Measurements from ENCODE around the gene NR5A2.

The NR5A2 gene

DNA sequence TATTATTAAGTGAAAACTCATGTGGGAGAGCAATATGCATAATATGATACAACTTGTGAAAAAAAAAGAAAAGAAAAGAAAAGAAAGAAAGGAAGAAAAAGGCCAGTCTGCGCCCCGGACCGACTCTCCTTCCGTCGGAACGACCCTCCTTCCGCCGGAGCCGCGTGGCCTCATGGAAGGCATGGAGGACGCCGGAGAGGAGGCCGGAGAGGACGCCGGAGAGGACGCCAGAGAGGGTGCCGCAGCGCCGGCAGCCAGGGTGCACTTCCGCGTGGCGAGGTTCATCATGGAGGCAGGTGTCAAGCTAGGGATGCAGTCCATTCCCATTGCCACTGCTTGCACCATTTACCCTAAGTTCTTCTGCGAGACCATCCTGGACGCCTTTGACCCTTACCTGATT, 185.9 kb downstream of the NR5A2 start:
- DNase-seq, result no peak

DNA sequence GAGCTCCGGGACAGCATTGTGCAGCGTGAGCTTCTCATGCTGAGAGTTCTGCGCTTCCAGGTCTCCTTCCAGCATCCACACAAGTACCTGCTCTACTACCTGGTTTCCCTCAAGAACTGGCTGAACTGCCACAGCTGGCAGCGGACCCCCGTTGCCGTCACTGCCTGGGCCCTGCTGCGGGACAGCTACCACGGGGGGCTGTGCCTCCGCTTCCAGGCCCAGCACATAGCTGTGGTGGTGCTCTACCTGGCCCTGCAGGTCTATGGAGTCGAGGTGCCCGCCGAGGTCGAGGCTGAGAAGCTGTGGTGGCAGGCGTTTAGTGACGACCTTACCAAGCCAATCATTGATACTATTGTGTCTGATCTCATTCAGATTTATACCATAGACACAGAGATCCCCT, 186.4 kb downstream of the NR5A2 start:
- DNase-seq, result no peak

DNA sequence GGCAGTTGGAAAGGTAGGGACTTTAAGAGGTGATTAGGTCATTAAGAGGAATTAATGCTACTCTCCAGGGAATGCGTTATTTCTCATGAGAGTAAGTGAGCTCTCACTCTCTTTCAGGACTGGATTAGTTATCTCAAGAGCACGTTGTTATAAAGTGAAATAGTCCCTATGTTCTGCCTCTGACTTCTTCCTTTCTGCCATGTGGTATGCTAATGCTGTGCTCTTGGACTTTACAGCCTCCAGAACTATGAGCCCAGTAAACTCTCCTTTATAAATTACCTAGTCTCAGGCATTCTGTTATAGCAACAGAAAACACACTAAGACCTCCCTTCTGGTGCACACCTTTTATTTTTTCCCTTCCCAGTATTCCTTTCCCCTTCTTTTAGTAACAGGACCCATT, 187.8 kb downstream of the NR5A2 start:
- no peak for DNase-seq

DNA sequence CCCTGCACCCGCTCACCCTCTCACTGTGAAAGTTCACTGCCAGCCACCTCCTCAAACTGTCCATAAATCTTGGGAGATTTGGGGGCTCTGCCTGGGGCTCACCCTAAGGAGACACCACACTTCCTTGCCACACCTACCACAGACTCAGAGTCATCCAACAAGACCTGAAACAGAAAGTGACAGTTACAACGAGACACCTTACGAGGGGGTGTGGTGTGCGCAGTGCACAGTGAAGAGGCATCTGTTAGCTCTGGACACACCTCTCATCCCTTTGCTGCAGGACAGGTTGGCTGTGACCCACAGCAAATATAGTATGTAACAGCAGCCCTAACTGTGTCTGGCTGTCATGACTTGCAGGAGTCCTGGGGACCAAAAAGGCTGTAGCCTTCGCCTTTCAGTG, 190.2 kb downstream of the NR5A2 start:
- no peak for DNase-seq

DNA sequence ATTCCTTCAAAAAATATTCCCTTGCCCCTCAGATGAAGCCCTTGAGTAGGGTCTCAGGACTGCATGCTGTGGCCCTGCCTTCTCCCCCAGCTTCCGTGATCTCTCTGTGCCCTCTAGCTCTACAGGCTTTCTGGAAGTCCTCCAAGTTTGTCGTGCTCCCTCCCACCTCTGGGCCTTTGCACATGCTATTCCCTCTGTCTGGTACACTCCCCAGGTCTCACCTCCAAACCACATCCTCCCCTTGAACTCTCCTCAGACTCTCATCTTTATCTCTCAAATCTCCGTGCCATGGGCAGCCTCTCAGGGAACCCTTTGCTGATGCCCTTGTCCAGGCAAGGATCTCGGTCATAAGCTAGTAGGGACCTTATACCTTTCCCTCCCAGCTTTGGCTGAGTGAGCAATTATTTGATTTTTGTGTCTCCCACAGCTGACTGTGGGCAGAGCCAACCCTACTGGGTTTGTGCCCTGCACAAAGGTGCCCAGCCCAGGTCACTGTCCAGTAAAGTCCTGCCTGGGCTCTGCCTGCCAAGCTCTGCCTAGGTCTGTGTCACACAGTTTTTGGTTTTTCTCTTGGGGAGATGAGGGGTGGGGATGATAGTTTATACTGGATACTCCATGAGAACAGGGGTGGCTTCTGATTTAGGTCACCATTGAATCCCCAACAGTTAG, 194.2 kb downstream of the NR5A2 start:
- DNase-seq, result no peak

DNA sequence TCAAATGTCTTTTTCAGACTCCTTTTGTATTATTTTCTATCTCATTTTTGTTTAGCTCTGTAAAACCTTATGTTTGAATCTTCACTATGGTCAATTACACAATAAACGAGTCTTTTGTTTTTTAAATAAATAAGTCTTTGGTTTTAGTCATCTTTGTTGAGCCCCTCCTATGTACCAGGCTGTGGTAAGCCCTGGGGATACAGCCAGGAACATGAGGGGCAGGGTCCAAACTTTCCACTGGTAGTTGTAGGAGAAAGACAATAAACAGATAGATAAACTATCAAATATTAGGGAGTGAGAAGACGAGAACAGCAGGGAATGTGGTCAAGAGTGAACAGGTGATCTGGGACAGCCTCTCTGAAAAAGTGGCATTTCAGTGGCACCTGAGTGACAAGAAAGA, 195.7 kb downstream of the NR5A2 start:
- DNase-seq, result no peak

DNA sequence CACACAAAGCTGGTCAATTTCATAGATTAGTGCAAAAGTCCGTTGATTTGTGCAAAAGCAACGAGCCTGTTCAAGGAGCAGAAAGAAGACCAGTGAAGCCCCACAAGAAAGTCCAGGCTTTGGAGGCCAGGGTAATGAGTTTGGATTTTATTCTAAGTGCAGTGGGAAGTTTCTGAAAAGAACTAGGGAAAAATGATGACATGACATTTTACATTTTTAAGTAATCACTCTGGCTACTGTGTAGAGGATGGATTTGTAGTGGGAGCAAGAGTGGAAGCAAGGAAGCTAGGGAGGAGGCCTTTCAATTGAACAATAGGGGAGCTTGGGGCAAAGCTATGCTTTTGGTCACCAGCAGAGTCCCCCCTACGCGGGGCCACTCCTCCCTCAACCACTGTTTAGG, 196.1 kb downstream of the NR5A2 start:
- no peak for DNase-seq

DNA sequence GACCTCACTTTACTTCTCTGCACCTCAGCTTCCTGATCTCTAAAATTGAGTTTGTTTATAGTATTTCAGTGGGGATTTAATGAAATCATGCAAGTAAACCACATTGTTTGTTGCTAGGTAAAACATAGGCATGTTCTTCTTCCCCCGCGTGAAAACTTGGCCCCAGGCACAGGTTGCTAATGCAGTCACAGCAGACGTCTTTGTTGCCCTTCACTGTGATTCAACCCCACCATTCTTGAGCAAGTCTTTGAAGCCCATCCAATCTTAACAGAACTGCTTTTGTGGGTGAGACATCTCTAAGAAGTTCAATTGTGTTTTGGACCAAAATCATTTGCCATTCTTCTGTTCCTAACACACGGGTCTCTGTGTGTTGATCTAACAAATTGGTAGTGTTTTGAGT, 196.8 kb downstream of the NR5A2 start:
- no peak for DNase-seq

DNA sequence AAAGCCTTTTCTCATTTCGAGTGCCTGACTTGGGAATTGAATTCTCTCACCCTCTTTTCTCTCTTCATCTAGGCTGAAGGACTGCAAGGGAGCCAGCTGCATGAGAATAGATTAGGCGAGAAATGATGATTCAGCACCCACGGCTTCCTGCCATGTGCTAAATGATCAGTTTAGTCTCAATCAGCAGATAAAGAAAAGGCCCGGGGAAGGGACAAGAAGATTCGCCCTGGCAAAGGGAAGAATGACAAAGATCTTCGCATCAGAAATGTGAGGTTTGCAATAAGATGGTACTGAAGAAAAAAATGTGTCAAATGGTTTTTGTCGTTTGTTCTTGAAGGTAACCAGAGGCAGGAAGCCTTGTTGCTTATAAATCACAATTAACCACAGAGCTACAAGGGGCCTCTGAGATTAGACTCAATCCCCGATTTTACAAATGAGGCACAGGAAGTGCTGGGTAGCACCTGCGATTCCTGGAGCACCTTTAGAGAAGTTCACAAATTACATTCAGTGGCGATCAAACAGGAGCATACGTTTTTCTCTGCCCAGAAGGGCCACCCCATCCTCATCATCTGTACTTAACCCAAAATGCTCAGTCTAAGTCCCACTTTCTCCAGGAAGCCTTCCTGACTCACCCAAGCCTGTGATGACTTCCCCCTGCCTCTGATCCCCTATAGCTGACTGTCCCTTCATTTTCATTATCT, 198.9 kb downstream of the NR5A2 start:
- peak; percentile 12 for DNase-seq

DNA sequence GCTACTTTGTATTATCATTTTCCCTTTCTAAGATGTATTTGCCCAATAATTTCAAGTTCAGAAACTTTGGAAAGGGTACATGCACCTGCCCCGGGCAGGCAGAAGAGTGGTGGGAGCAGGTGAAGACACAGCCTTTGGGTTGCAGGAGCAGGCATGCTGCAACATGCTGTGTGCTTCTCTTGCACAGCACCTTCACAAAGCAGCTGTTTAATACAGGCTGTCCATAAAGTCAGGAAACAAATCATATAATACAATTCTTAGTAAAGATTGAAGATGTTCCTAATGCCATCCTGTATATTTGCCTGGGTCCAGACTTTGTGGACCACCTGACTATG, 199.4 kb downstream of the NR5A2 start:
- no peak for DNase-seq
